HCT116 (cell line): ENCODE results near the gene THOP1.

Experiments used
- EGR1 ChIP-seq: IDR thresholded peaks from 2 replicates; pipeline ENCODE4 v1.6.1; 2012; ENCODE audit warnings: low read depth
- EZH2 ChIP-seq: fragments of 200-600 bp; sonication (generic); IDR thresholded peaks from 2 replicates; pipeline ENCODE4 v1.6.1; 2017; ENCODE audit warnings: antibody characterized with exemption, mixed run types
- EZH2phosphoT487 ChIP-seq: fragments of 200-600 bp; IDR thresholded peaks from 2 replicates; pipeline ENCODE4 v1.6.1; 2018; ENCODE audit warnings: antibody characterized with exemption, borderline replicate concordance
- POLR2A ChIP-seq: IDR thresholded peaks from 2 replicates; pipeline ENCODE4 v1.7.0; 2011; ENCODE audit warnings: borderline replicate concordance; ENCODE audit not compliant: insufficient read depth, insufficient read length; ENCODE audit errors: extremely low read depth
- POLR2AphosphoS5 ChIP-seq: IDR thresholded peaks from 2 replicates; pipeline ENCODE4 v1.6.1; 2011; ENCODE audit warnings: mild to moderate bottlenecking, low read depth, low read length, moderate library complexity
- RAD21 ChIP-seq: IDR thresholded peaks from 2 replicates; pipeline ENCODE4 v1.6.1; 2012; ENCODE audit warnings: low read depth, mild to moderate bottlenecking
- SP1 ChIP-seq: IDR thresholded peaks from 2 replicates; pipeline ENCODE4 v1.6.1; 2012; ENCODE audit warnings: low read depth
- YY1 ChIP-seq: IDR thresholded peaks from 2 replicates; pipeline ENCODE4 v1.6.1; 2011; ENCODE audit warnings: low read length, low read depth, moderate library complexity, mild to moderate bottlenecking; ENCODE audit not compliant: insufficient replicate concordance; ENCODE audit errors: extremely low read depth
- TF ChIP-seq, protein P1 (sequence below): IDR thresholded peaks from 2 replicates; pipeline ENCODE4 v1.6.1; 2012
- TF ChIP-seq, protein P2 (sequence below), 3 experiments: fragments of 200-600 bp in 1 of 3; sonication (generic) in 1 of 3; IDR thresholded peaks in 2 of 3; conservative IDR thresholded peaks in 1 of 3; 2 replicates each; pipeline ENCODE4 v1.5.1; 2012 to 2017; ENCODE audit warnings: low read depth in 2 of 3, low read length in 2 of 3, antibody characterized with exemption in 1 of 3, borderline replicate concordance in 1 of 3, control low read depth in 1 of 3, mild to moderate bottlenecking in 1 of 3, mixed read lengths in 1 of 3, mixed run types in 1 of 3, moderate library complexity in 1 of 3; ENCODE audit not compliant: insufficient read depth in 1 of 3
- TF ChIP-seq, protein P3 (sequence below): IDR thresholded peaks from 2 replicates; pipeline ENCODE4 v1.6.1; 2012; ENCODE audit warnings: low read depth

DNA sequence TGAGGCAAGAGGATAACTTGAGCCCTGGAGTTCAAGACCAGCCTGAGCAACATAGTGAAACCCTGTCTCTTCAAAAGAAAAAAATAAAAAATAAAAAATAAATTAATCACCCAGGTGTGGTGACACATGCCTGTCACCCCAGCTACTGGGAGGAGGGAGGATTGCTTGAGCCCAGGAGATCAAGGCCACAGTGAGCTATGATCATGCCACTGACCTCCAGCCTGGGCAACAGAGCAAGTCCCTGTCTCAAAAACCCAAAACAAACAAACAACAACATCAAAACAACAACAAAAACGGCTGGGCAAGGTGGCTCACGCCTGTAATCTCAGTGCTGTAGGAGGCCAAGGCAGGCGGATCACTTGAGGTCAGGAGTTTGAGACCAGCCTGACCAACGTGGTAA lies 41.2 kb upstream of the THOP1 start:
- TF ChIP-seq, protein P1, sequence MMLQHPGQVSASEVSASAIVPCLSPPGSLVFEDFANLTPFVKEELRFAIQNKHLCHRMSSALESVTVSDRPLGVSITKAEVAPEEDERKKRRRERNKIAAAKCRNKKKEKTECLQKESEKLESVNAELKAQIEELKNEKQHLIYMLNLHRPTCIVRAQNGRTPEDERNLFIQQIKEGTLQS: no peak
- TF ChIP-seq RAD21 (no peak), YY1 (no peak), POLR2A (no peak), EGR1 (no peak), POLR2AphosphoS5 (no peak), SP1 (no peak), EZH2 (no peak), EZH2phosphoT487 (no peak)
- TF ChIP-seq, protein P2, sequence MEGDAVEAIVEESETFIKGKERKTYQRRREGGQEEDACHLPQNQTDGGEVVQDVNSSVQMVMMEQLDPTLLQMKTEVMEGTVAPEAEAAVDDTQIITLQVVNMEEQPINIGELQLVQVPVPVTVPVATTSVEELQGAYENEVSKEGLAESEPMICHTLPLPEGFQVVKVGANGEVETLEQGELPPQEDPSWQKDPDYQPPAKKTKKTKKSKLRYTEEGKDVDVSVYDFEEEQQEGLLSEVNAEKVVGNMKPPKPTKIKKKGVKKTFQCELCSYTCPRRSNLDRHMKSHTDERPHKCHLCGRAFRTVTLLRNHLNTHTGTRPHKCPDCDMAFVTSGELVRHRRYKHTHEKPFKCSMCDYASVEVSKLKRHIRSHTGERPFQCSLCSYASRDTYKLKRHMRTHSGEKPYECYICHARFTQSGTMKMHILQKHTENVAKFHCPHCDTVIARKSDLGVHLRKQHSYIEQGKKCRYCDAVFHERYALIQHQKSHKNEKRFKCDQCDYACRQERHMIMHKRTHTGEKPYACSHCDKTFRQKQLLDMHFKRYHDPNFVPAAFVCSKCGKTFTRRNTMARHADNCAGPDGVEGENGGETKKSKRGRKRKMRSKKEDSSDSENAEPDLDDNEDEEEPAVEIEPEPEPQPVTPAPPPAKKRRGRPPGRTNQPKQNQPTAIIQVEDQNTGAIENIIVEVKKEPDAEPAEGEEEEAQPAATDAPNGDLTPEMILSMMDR (IDR thresholded peaks at IDR 0.05 in 2 of 3, conservative IDR thresholded peaks at IDR 0.05 in 1 of 3; ENCODE audit: borderline replicate concordance in 1 of 3, insufficient read depth in 1 of 3, low read depth in 2 of 3, low read length in 2 of 3): no peak
- TF ChIP-seq, protein P3, sequence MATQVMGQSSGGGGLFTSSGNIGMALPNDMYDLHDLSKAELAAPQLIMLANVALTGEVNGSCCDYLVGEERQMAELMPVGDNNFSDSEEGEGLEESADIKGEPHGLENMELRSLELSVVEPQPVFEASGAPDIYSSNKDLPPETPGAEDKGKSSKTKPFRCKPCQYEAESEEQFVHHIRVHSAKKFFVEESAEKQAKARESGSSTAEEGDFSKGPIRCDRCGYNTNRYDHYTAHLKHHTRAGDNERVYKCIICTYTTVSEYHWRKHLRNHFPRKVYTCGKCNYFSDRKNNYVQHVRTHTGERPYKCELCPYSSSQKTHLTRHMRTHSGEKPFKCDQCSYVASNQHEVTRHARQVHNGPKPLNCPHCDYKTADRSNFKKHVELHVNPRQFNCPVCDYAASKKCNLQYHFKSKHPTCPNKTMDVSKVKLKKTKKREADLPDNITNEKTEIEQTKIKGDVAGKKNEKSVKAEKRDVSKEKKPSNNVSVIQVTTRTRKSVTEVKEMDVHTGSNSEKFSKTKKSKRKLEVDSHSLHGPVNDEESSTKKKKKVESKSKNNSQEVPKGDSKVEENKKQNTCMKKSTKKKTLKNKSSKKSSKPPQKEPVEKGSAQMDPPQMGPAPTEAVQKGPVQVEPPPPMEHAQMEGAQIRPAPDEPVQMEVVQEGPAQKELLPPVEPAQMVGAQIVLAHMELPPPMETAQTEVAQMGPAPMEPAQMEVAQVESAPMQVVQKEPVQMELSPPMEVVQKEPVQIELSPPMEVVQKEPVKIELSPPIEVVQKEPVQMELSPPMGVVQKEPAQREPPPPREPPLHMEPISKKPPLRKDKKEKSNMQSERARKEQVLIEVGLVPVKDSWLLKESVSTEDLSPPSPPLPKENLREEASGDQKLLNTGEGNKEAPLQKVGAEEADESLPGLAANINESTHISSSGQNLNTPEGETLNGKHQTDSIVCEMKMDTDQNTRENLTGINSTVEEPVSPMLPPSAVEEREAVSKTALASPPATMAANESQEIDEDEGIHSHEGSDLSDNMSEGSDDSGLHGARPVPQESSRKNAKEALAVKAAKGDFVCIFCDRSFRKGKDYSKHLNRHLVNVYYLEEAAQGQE: no peak
